ENCODE results near the gene FHOD3. TPM values are rescaled to one million over a fixed set of nuclear protein-coding genes. Genes with fewer than 3 reads are reported as not detected.

The FHOD3 gene
- total and polyA plus RNA-seq, 10 donors = 1.2 to 2.7 (median 1.9) TPM

GRCh38 chr18:36709315-36709714 lies 411.8 kb downstream of the FHOD3 start:
- Histone ChIP-seq H3K27ac (no peak overlapping the region), H3K9me3 (no peaks in the 10 kb centered on the region), H3K27me3 (replicated peaks in 1 of 7) (peaks cover 0 to 16% (median 0%) of the 10 kb centered on the region in 7 donors), H3K36me3 (no peaks in the 10 kb centered on the region), H3K4me1 (no peaks in the 10 kb centered on the region), H3K4me3 (no peak overlapping the region)
- DNase-seq = no peak
- 86 to 94% (median 87%) methylated on average over 5 to 6 of the region's 6 CpGs for WGBS, 5 donors
- intact Hi-C loops (cut with DNase I; ENCODE audit: low total_unique reads) = no loop called here
- TF ChIP-seq POLR2A (IDR thresholded peaks at IDR 0.05) = no peak
- TF ChIP-seq CTCF (IDR thresholded peaks at IDR 0.05 in 8 of 11, conservative IDR thresholded peaks at IDR 0.05 in 3 of 11) = no peak
- TF ChIP-seq POLR2AphosphoS5 (IDR thresholded peaks at IDR 0.05) = no peak

DNA sequence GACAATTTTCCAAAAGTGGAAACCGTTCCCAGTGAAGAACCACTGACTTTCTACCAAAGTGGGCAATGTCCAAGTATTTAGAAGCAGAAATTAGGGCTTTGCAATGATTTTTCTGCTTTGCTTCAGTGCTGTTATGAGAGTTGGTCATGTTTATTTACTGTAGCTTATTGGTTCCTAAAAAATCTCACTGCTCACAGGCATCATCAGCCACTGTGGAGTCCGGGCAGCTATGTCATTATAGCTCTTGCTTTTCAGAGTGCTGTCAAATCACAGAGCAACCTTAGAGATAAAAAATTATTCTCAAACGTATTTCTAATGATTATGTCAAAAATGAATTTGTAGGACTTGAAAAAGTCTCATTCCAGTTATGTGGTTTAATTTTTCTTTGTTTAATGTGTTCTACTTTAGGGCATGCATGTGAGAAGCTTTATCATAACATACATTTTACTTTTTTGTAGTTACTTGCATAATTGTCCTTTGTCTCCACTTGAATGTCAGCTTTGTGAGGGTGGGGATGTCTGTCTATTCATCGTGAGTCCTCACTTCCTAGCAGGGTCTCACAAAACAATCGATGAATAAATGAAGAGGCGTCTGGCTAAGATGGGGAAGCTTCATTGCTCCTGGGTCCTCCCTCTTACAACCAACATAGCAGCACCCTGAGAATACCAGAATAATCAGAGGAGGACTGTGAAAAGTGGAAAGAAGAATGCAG lies 413.7 kb downstream of the FHOD3 start:
- Histone ChIP-seq H3K4me3 (no peak overlapping the region), H3K36me3 (no peaks in the 10 kb centered on the region), H3K27me3 (replicated peaks in 1 of 7) (peaks cover 0 to 9% (median 0%) of the 10 kb centered on the region in 7 donors), H3K27ac (no peak overlapping the region), H3K4me1 (no peaks in the 10 kb centered on the region), H3K9me3 (no peaks in the 10 kb centered on the region)
- DNase-seq = no peak
- 67 to 80% (median 79%) methylated on average over 6 of the region's 6 CpGs for WGBS, 5 donors
- TF ChIP-seq CTCF (IDR thresholded peaks at IDR 0.05 in 8 of 11, conservative IDR thresholded peaks at IDR 0.05 in 3 of 11) = no peak
- no peak for TF ChIP-seq POLR2AphosphoS5 (IDR thresholded peaks at IDR 0.05)
- no peak for TF ChIP-seq POLR2A (IDR thresholded peaks at IDR 0.05)
- intact Hi-C loops (cut with DNase I; ENCODE audit: low total_unique reads) = no loop called here

GRCh38 chr18:36711813-36712444 lies 414.4 kb downstream of the FHOD3 start:
- Histone ChIP-seq H3K27ac (no peak overlapping the region), H3K4me1 (no peaks in the 10 kb centered on the region), H3K4me3 (no peak overlapping the region), H3K9me3 (no peaks in the 10 kb centered on the region), H3K27me3 (replicated peaks in 1 of 7) (peaks cover 0 to 8% (median 0%) of the 10 kb centered on the region in 7 donors), H3K36me3 (no peaks in the 10 kb centered on the region)
- TF ChIP-seq CTCF (IDR thresholded peaks at IDR 0.05 in 8 of 11, conservative IDR thresholded peaks at IDR 0.05 in 3 of 11) (no peak), POLR2A (IDR thresholded peaks at IDR 0.05) (no peak), POLR2AphosphoS5 (IDR thresholded peaks at IDR 0.05) (no peak)
- 74 to 81% (median 77%) methylated on average over 6 of the region's 6 CpGs for WGBS, 5 donors
- intact Hi-C loops (cut with DNase I; ENCODE audit: low total_unique reads) = no loop called here
- DNase-seq = no peak

- intact Hi-C loops (cut with DNase I; ENCODE audit: low total_unique reads) = no loop called here
- 90 to 94% (median 93%) methylated on average over 3 of the region's 3 CpGs for WGBS, 5 donors
- no peaks in the 10 kb centered on the region for H3K9me3 ChIP-seq
- H3K4me1 ChIP-seq = no peaks in the 10 kb centered on the region
- no peak overlapping the region for H3K27ac ChIP-seq
- no peak for DNase-seq
- H3K4me3 ChIP-seq = no peak overlapping the region
- no peaks in the 10 kb centered on the region for H3K36me3 ChIP-seq
- no peak for TF ChIP-seq POLR2AphosphoS5 (IDR thresholded peaks at IDR 0.05)
- TF ChIP-seq CTCF (IDR thresholded peaks at IDR 0.05 in 8 of 11, conservative IDR thresholded peaks at IDR 0.05 in 3 of 11) = no peak
- no peak for TF ChIP-seq POLR2A (IDR thresholded peaks at IDR 0.05)
- H3K27me3 ChIP-seq (replicated peaks in 1 of 7) = peaks cover 0 to 7% (median 0%) of the 10 kb centered on the region in 7 donors
Measured at GRCh38 chr18:36714476-36714875, 417.0 kb downstream of the FHOD3 start.

All from spleen (tissue), 11 donors.